NCI-H1417 (cell line): ENCODE results near the gene KCNK10.

Experiments used
- DNase-seq, 3 experiments: peaks; one replicate each; lab custom pipeline; 2025; lab: John Stamatoyannopoulos, UW

KCNK10 gene

DNA sequence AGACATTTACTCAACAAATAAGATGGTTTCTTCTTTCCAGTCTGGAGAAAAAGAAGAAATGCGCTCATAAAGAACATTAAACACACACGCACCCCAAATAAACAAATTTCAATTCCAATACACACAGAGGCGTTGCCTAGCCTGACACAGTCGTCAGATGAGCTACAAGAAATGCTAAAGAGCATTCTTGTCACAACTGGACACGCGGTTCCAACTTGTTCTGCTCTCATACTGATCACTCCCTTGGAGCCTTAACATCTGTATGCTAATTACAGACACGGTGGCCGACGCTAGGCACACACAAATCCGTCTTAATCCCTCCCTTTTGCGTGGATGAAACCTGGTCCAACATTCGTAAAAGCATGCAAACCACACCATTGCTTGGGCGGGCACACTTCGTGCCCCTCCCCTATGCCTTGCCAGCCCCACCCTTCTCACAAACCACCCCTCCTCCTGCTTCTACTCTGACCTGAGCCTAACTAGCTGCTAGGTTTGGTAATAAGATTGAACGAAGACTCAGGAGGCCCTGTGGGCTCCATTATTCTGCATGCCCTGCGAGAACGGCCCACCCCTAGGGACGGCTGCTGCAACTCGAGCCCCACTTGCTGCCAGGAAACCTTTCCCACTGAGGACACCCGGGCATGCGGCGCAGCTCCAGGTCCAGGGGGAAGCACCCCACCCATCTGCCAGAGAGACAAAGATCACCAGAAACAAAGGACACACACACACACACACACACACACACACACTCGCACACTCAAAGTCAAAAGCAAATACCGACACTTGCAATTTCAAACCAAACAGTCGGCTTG lies 1.2 kb downstream of the KCNK10 start:
- DNase-seq = peak; percentile 23 to 93 (median 63)

DNA sequence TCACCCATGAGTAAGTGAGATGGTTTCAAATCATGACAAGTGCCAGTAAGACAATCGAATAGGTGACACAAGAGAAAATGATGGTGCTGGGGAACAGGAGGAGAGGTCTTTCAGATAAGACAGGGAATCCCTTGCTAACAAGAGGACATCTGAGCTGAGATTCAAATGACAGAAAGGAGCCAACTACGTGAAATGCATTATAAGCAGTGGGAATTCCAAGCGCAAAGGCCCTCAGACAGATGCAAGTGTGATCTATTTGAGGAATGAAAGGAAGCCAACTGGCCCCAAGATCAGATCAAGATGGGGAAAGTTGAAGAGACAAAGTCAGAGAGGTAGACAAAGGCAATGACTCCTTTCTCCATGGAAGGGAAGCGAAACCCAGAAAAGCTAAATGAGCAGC lies 4.7 kb downstream of the KCNK10 start:
- no peak for DNase-seq

DNA sequence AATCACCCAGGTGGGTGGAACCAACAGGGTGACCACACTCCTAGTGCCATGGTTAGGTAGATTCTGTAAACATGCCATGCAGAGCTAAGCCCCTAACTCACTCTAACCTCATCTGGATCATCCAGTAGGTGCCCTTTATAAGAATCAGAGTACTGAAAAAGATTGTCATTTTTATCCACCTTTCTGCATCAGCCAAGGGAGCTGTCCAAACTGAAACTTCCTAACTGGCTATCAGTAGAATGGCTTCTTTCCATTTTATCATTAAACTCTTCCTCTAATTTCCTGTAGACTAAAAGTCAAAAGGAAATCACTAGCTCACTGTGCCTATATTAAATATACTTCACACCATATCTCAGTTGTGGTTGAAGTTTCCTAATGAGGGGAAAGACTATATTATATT lies 6.5 kb downstream of the KCNK10 start:
- DNase-seq = no peak

DNA sequence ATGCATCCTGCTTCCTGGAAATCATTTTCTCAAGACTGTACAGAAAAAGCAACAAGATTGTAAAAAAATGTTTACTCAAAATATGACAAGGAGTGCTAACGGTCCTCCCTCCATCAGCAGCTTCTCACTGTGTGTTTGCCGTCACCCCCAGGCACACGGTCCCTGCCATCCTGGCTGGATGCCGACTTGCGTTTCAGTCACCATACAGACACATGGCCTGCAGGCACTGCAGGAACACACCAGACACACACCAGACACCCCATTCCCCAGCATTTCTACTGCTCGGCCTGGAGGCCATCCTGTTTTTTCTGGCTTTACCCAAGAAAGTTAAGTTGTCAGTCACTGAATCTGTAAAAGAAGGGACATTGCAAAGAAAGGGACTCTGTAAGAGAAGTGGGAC lies 10.8 kb downstream of the KCNK10 start:
- DNase-seq = no peak

DNA sequence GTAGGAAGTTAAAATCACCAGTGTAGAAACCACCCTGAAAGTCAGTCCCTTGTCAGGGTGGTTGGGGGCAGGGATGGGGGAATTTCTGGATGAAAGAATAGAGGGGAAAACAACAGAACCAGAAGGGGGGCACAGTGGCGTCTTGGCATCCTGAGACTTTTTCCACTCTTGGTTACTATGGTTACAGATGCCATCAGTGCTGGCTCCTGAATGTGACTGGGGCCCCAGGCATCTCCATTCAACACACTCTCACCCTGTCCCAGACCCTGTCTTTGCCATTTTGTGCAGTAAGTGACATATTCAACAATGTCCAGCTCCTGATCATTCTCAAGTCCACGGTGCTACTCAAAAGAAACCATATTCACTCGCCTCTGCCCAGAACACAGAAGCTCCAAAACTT lies 11.3 kb downstream of the KCNK10 start:
- no peak for DNase-seq

DNA sequence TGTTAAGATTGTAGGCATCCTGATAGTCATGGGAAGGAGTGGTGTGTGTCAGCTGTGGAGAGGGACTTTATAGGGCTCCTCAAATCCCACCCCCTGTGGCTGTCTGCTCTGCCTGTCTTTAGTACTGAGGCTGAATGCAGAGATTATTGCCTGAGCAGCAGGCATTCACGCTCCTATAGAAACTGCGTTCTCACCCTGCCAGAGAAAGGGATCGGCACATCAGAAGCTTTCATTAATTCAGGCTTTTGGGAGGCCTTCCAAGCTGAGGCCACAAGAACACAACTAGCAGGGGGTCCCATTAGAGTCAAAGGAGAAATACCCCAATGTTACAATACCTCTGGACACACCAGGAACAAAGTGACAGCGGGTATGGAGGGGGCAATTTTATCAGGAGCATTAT lies 12.6 kb downstream of the KCNK10 start:
- DNase-seq = no peak

DNA sequence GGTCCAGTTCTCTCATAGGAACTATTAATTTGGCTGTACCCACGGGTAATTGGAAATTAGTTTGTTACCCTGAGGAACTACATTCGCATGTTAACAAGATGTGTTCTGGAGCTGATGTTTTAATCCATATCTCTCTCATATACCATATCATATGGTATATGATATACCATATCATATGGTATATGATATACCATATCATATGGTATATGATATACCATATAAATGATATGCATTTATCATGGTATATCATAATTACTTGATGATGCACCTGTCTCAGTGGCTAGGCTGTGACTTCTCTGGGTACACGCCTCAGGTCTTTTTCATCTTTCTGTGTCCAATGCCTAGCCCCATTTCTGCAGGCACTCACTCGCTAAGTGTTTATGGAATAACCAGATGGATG lies 13.0 kb downstream of the KCNK10 start:
- DNase-seq = no peak

DNA sequence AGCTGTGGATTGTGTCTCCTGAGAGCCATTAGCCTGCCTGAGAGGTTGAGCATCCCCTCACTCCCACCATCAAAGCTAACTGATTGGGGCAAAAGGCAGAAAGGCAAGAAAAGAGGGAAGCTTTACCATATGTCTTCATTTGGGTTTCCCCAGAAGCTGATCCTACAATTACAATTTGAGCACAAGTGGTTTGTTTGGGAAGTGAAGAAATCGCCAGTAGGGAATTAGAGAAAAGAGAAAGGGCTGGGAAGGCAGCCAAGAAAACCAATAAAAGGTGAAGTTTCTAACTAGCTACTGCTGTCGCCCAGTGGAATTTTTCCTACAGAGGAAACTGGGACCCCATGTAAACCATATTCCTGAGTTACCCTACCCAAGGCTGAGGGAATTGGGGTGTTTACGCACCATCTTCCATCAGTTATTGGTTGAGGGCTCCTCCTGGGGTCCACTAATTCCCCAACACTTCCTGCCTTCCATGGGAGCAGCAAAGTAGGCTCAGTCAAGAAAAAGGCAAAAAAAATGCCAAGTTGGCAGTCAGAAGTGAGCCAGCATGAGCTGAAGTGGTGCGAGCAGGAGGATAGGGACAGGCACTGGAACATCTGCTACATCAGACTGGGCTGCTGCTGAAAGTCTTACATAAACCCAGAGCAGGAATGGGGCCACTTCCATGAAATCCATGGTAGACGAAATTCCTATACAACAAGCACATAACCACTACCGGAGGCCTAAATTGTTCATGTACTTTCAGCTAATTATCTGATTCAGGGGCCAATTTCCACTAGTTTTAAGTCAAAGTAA lies 17.3 kb downstream of the KCNK10 start:
- no peak for DNase-seq

DNA sequence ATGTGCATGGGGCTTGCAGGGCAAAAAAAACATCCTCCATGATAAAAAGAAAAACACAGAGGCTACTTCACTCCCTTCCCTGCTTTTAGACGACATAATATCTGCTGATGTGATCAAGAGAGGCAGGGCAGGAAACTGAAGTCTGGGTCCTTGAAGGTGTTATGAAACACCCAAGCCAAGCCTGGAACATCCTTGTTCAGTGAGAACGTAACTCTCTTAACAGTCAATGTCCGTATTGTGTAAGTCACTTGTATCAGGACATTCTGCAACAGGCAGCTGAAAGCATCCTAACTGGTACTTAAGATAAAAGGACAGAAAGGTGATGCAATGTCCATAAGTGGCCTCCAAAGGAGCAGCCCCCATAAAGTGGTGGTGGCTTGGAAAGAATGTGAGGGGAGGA lies 20.0 kb downstream of the KCNK10 start:
- DNase-seq = no peak

DNA sequence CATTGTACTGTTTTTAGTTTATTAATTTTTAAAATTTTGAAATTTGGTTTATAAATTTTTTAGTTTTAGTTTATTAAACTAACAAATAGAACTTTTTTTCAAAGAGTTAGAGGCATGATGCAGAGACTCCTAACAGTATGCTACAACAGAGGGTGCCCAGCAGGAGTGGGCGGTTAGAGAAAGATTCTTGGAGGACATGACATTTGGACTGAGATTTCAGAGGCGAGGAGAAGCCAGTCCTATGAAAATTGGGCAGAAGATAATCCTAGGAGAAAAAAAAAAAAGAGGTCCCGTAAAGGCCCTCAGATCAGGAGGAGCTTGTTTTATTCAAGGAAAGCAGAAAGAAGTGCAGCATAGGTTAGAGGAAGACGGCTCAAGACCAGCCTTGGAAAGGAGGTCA lies 21.7 kb downstream of the KCNK10 start:
- DNase-seq = no peak

DNA sequence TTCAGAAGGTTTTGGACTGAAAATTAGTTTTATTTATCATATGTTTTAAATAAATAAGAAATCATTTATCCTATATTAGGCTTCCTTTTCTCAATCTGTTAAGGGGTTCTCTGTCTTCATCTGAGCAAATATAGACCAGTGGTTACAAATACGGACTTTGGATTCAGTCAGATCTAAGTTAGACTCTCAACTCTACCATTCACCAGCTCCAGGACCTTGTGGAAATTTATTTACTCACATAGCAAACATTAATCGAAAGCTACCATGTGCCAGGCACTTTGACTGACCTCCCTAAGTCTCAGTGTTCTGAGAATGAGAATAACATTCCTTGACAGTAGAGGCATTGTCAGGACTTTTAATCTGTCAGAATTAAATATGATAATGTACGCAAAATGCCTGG lies 22.3 kb downstream of the KCNK10 start:
- DNase-seq = no peak

DNA sequence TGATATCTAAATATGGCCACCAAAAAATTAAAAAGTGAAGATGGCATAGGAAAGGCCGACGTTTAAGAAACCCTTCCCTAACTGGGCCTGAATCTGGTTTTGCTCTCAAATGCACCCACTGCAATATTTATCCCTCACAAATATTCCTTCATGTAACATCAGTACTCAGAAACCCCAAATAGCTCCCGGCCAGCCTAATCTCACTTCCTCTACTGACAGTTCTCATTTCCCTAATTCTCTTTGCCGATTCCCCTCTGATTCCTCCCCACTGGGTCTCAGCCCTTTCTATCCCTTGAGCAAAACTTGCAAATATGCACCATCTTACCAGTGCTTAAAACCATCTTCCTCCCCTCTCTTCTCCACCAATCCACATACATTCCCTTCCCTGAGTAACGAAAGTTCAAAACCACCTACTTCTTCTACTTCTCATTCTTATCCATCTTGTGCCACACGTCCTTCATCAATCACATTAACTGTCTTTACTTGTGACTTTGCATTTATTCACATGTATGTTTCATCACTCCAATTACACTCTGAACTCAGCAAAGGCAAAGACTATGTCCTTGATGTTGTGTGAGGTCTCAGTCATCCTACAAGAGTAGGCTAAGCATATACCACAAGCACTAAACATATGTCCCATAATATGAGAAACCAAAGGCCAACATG lies 23.1 kb downstream of the KCNK10 start:
- DNase-seq = no peak

DNA sequence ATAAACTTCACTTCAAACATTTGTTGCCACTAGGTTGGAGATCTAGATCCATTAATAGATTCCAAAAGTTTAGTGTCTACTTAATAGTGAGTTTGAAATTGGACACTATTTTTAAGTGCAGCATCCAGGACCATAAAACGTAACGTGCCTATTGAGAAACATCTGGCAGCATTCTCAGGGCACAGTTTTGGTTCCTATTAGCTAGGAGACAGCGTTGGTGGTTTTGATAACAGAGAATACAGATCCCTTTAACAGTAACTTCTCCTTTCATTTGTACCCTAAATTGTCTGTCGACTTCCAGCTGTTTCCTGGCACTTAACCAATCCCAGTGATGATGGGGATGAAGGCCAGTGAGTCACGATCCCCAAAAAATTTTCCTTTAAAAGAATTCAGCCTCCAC lies 25.8 kb downstream of the KCNK10 start:
- DNase-seq = no peak

DNA sequence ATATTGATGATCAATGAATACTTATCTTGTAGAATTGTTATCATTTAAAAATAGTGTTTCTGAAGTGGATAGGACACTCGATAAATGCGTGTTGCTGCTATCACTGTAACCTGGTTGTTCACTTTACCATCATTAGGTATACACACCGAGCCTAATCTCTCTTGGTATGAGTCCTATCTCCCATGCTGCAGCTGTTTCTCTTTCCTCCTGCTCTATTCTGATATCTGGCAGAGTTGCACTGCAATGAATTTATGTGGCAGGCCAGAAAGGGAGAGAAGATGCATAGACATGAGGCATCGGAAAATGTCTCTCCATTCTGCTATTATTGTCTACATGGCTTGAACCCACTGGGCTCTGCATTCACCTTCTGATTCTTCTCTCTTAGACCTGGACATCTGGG lies 26.7 kb downstream of the KCNK10 start:
- DNase-seq = no peak

DNA sequence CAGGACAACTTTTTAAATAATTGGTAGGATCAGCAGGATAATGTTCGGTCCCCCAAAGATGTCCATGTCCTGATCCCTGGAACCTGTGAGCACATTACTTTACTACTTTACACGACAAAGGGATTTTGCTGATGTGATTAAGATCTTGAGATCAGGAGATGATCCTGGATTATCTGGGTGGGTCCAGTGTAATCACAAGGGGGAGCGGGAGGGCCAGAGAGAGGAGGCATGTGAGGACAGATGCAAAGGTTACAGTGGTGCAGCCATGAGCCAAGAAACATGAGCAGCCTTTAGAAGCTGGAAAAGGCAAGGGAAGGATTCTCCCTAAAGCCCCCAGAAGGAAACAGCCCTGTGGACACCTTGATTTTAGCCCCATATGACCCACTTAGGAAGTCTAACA lies 33.1 kb downstream of the KCNK10 start:
- DNase-seq = no peak

DNA sequence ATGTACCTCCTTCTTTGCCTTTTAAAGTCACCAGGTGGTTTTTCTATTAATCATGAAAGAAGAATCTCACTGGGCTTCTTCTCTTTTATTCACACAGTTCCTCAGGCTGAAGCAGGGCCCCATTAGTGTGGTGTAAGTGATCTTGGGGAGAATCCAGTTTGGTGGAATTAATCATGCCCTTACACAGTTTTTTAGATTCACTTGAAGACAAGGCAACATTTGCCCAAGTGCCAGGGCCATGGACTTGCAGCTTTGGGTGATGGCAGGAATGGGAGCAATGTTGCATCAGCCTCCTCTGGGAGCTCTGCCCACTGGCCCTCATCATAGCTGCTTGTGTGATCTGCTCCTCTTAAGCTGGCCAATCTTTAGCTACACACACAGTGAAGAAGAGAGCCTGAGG lies 33.8 kb downstream of the KCNK10 start:
- DNase-seq = no peak

DNA sequence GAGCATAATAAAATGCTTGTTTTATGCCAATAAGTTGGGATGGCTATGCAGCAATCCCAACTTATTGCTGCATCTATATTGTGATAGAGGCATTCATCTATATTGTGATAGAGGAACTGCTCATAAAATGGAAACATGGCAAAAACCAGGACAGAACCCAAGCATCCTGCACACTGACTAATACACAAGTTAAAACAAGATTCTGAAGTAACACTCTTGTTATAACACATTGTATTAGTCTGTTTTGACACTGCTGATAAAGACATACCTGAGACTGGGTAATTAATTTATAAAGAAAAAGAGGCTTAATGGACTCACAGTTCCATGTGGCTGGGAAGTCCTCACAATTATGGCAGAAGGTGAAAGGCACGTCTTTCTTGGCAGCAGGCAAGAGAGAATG lies 36.8 kb downstream of the KCNK10 start:
- DNase-seq = no peak

DNA sequence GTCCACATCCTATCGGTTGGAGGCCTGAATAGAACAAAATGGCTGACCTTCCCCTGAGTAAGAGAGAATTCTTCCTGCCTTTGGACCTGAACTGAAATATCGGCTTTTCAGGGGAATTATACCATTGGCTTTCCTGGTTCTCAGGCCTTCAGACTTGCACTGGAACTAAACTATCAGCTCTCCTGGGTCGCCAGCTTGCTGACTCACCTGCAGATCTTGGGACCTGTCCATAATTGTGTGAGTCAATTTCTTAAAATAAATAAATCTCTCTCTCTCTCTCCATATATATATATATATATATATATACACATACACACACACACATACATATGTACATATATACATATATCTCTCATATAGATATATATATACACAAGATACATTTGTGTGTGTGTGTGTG lies 41.6 kb downstream of the KCNK10 start:
- no peak for DNase-seq

DNA sequence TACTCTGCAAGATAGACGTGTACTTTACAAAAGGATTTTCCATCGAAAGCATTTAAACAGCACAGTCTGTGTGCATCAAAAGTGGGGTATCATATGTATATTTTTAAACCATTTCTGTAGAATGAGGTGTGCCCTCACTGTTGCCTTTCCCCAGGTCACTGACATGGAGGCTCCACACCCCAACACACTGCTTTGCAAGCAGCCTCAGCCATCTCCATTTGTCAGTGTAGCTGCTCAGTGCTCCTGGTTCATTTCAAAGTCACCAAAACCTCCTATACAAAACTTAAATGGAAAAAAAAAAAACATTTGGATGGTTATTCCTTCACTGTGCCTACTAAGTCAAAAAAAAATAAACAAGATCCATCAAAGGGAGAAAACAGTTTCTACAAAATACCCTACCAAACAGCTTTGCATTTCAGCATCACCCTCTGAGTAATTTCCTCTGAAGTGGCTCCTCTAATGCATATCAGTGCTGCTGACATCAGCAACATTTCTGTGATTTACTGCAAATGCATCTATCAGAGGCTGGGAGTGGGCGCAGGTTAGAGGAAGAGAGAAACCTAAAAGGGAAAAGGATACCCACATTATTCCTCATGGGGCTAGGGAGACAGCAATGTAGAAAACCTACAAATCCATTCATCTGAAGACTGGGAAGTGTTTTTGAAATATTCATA lies 46.0 kb downstream of the KCNK10 start:
- DNase-seq = peak in 2 of 3 experiments; percentile 48 to 66

DNA sequence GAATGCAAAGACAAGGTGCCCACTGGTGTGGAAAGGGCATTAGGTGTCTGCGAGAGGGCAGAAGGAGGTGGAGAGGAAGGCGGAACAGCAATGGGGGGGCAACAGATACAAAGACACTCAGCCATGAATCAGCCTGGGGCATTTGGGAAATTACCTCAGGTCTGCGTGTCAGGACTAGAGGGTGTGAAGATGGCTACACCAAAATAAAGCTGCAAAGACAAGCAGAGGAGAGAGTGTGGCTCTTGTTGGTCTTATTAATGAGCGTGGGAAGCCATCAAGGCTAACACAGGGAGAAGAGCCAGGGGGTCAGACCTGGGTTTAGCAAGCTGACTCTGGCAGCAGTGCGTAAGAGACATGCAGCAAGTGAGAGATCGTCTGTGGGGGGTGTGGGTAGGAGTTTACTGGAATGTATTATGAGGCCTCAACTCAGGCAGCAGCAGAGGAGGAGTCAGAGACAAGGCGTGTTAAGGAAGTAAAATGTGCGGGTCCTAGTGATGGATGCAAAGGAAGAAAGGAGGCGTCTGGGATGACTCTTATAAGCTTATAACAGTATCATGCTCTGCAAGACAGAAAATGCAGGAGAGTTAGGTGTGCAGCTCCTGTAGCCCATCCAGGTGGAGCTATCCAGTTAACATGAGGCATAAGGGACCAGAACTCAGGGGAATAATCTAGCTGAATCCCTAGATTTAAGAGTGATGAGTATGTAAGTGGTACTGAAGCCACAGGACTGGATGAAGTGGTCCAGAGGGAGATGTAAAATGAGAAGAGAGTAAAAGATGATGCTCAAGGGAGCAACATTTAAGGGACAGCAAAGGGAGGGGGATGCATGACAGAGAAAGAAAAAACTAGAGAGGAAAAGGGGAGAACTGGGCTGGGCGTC lies 50.4 kb downstream of the KCNK10 start:
- peak in 1 of 3 experiments; percentile 74 for DNase-seq

DNA sequence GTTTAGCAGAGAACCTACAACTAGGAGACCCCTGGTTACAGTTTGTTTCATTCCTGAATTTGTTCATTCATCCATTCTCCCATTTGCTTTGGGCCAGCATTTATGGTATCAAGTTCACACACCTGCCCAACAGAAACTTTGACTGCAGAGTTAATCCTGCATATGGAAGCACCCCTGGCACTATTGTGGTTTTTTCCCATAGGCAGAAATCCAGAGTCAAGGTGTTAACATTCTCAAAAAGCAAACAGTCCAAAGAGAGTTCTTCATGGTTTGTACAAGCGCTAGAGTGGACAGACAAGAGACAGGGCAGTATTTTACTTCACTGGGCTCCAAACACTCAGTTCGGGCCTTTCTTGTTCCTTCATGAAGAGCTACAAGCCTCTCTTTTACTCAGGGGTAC lies 51.9 kb downstream of the KCNK10 start:
- DNase-seq = no peak
